ENCODE data around the gene PIK3R3.
A peak's percentile ranks its signal among the peaks of the same experiment; 100 is the strongest.

PIK3R3 gene

DNA sequence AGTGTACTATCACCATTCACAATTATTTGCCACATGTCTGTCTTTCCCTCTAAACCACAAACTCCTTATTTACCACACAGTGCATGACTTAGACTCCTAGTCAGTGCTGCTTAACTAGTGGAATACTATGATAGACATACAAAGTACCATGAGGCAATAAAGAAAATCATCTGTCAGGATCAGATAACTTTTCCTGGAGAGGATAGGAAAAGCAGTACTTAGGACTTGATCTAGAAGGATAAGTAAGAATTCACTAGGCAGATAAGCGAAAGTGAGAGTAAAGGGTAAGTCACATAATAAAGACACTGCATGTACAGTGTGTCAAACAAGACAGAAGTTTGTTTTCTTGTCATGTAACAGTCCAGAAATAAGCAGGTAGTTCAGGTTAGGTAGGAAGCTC, 21.3 kb upstream of the PIK3R3 start:
- DNase-seq = no peak

DNA sequence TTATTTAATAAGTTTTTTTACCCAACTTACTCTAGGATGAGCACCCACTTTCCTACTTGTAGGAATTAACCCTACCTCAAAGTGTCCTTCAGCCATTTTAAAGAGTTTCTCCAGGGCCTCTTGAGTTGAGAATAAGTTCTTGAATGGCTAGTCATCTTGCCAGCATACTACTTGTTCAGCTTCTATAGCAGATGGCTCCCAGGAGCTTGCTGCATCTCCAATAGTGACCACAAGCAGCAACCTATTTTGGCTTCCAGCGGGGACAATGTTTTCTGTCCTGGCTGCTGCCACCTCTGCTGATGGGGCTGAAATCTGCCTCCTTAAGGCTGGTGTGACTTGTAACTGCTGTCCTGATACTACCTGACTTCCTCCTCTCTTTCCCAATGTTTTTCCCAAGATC, 20.8 kb upstream of the PIK3R3 start:
- DNase-seq = no peak

DNA sequence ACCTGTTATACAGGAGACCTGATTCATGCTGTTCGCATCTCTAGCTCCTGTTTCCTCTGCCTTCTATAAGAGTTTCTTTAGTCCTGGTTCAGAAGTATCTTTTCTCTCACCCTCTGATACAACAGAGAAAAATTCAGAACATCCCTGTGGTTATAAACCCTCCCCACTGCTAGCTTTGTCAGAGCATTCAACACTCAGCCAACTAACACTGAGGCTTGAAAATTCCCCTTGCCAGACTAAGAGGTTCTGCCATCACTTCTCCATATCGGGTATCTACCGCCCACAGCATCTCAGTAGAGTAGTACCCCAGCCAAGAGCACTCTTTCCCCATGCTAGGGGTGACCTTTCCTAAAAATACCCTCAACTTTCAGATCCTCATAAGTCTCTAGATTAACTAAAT, 19.6 kb upstream of the PIK3R3 start:
- DNase-seq = no peak

DNA sequence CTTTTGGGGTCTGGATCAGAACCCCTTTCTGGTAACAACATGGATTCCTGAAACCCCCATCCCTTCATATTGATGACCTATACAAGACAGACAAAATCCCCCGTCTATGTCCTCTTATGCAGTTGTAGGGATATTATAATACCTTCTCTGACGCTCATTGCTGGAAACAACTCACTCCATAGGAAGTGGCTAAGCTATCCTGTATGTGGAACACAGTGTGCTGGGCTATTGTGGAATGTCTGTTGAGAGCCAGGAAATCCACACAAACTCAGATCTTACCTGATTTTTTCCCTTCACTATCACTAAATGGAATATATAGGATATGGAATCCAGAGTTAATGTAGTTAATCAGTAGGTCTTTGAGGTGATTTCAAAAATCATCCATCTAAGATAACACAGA, 17.7 kb upstream of the PIK3R3 start:
- no peak for DNase-seq

DNA sequence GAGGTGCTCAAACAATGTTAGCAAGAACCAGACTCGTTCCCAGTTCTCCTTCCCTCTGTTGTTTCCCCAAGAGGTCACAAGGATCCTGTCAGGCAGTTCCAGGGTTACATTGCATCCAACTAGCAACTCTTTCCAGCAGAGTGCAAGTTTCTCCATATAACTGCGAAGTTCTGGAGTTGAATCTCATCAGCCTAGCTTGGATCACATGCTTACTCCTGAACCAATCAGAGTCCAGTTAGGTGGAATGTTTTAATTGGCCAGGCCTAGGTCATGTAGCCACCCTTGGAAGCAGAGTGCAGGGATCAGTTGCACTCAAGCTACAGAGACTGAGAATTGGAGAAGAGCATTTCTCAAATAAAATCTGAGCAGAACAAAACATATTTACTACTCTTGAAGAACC, 15.9 kb upstream of the PIK3R3 start:
- DNase-seq = no peak

DNA sequence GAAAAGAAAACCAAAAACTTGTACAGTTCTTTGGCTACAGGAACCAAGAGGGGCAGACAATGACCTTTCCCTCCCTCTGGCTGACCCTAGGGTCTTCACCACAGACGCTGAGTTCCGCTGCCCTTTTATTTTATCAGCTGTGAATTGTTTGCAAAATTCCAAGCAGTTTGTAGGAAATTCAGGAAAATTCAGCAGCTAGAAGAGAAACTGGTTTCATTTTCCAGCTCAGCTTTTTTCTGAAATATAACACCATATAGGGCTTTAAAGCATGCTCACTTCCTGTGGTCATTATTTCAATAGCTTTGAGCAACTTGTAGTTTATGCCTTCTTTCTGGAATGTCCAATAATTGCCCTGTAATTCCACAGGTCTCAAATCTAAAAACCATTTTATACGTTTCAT, 5.5 kb upstream of the PIK3R3 start:
- DNase-seq = no peak

DNA sequence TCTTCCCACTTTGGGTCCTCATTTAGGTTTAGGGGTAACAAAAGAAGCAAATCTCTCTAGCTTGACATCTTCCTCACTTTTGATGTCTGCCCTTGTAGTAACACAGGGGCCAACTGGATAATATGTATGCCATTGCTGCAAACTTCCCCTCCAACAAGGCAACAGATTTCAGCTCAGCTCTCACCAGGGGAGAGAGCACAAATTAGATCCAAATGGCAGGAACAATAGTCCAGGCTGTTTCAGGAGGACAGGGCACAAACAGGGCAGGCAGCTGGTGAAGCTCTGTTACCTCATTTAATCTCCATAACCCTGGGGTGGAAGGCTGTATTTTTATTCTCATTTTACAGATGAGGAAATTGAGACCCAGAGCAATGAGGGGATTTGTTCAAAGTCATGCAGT, 4.3 kb upstream of the PIK3R3 start:
- no peak for DNase-seq

DNA sequence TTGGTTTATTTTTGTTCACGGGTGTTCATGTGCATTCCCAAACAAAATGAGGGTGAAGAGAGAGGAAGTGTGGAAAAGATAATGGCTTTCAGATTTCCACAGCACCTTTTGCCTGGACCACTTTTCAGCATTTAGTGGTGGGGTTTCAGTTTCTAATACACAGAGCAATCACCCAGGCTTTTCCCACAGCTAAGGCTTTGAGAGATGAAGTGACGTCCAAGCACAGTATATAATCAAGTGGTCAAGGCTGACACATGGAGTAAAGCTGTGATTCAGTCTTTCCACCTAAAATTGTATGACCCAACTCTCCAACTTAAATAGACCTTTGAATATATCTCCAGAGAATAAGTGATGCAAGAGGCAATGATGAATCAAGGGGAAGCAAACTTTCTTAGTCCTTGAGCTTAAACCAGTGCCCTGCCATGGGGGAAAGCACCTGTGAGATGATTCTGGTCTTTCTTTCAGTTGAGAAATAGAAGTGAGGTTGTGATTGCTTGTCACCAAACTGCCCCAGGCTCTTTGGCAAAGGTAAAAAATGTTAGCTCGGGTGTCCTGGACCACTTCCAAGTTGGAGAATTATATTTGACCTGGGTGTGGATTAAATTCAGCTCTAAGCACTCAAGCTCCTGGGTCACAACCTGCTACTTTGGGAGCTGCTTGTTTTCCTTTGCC, 2.4 kb upstream of the PIK3R3 start:
- DNase-seq = peak; percentile 26

DNA sequence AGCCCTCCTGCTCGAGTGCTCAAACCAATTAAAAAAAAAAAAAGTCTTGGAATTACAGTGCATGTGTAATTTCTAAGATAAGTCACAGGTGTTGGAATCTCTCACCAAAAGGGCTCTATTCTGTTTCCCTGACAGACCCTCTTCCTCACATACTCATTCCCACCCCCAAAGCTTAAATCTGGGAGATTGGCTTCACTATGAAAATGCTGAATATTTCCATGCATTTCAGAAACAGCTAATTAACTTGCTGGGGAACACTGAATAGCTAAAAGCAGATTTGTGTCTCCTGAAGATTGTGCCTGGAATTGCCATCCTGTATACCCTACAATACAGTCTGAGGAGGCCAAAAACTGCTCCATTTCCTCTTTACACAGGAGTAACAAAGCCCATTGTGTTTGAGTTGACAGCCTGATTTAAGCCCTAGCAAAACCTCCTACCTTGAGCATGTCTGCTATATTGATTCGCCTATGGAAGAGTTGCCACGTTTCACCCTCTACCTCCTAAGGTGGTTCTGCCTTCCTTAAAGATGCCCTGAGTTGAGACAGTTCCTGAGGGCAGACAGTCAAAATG, 1.4 kb upstream of the PIK3R3 start:
- no peak for DNase-seq

DNA sequence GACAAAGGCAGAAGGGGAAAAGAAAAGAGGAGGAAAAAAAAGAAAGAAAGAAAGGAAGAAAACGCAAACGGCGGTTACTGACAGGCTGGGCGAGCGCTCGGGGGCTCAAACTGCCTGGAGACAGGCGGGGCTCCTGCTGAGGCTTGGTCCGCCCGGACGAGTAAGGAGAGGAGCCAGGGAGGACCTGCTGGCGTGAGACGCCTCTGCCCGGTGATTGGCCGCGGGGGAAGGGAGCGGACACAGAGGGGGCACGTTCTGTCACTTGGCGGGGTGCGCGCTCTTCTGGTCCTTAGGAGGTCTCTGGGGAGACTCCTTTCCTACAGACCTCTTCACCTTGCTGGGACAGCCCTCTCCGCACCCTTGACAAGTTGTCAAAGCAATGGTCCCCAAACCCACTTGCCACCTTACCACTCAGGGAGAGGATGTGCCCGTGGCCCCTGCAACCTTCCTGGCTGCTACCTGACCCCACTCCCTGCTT, 791 bp upstream of the PIK3R3 start:
- peak; percentile 91 for DNase-seq

DNA sequence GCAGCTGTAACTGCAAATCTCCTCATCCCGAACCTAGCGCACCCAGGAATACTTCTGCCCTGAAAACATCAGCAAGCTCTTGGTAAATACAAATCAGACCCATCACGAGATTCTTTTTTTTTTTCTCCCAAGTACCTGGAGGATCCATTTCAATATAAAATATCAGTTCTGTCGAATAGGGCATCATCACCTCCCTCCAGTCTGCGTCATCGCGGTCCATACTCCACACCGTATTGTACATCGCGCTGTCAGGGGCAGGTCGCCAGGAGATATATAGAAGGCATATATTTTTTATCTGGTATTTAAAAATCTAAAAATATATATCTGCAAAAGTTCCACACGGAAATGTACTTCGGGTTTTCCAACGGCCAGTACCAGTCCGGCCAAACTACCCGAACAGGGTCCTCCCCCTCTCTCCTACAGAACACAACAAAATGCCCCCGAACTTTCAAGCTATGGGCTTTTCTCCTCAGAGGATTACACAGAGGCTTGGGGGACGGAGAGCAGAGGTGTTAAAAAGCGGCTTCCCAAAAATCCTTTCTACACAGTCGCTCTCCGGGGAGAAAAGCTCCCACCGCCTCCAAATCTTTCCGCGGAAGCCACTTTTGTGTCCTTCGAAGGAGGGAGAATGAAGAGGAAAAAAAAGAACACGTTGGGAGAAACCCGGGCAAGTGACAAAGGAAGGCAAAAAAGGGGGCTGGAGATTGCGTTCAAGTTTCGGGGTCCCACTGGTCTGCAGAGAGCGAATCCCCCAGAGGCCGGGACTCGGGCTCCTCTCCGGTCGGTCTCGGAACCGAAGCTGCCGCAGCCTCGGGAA, 509 bp downstream of the PIK3R3 start:
- peak; percentile 10 for DNase-seq

DNA sequence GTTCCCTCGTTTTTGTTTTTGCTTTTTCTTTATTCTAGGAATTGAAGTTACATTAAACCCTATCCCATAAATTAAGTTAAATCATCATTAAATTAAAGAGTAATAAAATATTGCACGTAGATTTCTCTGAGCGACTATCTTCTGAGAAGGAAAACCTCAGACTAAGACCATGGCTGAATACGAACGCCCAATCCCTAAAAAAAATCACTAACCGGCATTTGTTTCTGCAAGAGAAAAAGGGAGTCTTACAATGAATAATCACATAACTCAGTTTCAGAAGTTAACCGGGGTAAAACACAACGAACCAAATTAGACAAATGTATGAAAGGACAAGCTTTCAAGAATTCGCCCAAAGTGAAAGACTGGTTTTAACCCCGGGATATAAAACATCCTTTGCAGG, 1.3 kb downstream of the PIK3R3 start:
- DNase-seq = no peak

DNA sequence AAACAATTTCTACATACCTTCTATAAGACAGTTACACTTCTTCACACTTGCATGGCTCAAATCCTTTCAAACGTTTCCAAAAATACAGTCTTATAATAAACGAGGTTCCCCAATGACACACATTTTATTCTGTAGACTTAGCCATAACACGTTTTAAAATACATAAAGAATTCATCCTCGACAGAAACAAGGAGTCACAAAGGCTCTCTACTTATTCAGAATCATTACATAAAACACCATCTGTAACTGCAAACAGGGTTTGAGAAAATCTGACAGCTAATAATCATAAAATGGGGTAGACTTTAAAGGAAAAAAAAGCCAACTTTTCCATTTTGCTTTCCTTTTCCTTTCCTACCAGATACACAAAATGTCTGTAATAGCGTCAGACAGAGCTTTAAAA, 1.8 kb downstream of the PIK3R3 start:
- no peak for DNase-seq

DNA sequence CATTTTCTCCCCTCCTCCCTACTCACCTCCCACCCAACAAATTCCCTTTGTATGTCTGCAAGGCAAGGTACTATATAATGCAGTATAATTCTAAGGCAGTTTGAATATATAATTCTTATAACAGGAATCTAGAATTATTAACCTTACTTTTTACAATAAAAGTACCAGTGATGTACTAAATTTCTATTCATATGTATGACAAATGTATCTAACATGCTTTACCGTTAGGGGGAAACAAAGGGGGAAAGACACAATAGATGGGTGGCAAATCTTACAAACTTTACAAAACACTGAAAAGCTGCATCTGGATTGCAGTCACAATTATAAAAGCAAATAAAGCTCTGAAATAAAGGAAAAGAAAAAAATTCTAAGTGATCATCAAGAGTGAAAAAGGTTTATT, 2.3 kb downstream of the PIK3R3 start:
- DNase-seq = no peak

DNA sequence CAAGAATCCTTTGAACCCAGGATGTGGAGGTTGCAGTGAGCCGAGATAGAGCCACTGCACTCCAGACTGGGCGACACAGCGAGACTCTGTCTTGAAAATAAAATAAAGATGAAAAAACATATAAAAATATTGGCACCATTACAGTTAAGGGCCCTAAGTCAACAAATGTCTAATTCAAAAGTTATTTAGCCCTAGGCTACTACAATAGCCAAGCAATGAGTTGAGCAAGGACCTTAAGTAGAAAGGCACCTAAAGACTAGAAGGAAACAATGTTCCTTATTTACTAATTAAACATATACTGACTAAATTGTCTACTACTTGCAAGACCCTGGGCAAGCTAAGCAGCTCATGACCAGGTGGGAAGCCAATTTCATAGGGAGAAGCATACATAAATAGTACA, 4.1 kb downstream of the PIK3R3 start:
- no peak for DNase-seq

DNA sequence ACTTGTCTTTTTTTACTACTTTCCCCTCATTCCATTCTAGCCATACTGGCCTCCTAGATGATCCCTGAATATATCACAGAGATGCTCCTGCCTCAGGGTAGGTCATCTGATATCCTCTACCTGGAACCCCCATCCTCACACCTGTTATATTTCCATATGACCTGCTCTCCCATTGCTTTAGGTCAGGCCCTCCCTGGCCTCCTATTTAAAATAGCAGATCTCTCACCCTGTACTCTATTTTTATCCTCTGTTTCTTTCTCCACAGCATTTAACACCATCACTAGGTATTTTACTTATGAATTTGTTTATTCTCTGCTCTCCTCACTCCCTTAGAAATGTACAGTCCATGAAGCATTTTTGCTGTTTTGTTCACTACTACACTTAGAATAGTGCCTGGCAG, 13.6 kb downstream of the PIK3R3 start:
- DNase-seq = no peak

DNA sequence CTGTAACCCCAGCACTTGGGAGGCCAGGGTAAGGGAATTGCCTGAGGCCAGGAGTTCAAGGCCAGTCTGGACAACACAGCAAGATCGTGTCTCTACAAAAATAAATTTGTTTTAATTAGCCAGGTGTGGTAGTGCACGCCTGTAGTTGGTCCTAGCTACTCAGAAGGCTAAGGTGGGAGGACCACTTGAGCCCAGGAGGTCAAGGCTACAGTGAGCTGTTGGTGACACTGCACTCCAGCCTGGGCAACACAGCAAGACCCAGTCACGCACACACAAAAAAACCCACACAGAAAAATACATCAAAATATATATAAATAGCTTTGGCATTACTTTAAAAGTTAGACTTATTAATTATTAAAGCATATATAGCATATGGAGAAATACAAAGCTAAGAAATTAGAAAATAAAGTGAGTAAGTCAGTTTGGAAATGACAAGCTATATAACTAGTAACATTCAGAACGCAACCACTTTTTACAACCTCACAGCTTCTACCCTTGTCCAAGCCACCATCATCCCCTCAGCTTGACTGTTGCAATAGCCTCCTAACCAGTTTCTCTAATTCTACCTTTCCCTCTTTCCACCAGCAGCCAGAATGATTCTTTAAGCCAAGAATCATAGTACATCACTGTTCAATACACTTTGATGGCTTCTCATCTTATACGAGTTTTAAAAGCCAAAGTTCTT, 14.5 kb downstream of the PIK3R3 start:
- no peak for DNase-seq

DNA sequence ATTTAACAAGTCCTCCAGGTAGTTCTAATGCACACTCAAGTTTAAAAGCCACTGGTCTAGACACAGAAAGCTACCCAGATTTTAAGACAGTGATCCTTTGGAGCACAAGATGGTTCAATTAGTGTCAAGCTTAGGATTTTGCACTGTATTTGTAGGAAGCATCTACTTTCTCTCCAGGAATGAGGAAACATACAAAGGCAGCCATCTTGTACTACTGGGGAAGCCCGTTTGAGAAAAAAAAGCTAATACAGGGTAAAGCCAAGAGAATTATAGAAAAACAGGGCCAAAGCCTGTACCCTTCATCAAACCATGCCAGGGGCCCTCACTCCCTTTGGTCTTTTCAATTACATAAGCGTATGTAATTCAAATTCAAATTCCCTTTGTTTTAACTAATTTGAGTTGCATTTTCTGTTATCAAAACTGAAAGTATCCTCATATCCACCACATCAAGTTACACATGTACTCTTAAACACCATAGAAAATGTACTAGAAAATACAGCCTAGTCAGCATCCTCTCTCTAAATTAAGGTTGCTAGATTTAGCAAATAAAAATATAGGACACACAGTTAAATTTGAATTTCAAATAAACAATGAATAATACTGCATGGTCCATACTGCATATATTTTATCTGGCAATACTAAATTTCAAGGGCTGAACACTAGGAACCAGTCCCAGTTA, 17.4 kb downstream of the PIK3R3 start:
- DNase-seq = no peak

DNA sequence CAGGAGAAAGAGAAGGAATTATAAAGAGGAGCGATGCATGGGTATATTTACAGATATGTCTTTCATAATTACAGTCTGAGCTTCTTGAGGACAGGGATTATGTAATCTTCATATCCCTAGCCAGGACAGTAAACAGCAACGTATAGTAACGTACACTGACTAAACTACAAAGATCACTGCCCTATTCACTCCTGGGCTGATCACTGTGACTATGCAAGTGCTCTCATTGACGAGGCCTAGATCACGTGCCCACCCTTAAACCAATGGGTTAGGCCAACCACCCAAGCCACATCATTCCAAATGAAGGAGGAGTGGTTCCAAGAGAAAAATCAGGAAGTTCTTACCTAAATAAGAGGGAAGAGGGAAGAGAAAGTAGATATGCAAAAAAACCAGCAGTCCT, 18.5 kb downstream of the PIK3R3 start:
- no peak for DNase-seq

DNA sequence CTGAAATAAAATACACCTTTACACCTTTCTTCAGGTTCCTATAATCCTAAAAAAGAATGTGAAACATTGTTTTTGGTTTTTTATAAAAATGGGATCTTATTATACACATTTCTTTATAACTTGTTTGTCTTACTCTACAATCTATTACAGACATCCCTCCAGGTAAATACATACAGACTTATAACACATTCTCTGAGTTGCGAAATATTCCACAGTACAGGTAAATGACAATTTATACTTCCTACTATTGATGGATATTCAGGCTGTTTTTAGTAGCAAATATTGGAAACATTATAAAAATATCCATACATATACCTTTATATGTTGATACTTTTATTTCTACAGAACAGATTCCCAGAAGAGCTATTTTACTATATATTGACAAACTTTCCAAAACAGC, 20.3 kb downstream of the PIK3R3 start:
- DNase-seq = no peak

DNA sequence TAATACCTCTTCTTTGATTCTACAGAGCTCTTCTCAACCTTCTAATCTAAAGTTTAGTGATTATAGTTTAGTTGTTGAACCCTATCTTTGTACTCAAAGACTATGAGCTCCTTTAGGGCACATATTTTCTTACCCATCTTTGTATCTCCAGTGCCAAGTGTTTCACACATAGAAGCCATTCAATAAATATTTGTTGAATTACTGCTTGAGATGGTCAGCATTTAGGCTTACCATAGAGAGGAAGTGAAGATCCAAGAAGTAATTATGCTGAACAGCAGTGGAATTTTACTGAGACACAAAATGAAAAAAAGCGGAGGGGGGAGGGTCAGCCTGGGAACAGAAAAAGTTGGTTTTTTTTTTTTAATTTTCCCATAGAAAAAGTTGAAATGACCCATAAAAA, 21.9 kb downstream of the PIK3R3 start:
- DNase-seq = no peak

DNA sequence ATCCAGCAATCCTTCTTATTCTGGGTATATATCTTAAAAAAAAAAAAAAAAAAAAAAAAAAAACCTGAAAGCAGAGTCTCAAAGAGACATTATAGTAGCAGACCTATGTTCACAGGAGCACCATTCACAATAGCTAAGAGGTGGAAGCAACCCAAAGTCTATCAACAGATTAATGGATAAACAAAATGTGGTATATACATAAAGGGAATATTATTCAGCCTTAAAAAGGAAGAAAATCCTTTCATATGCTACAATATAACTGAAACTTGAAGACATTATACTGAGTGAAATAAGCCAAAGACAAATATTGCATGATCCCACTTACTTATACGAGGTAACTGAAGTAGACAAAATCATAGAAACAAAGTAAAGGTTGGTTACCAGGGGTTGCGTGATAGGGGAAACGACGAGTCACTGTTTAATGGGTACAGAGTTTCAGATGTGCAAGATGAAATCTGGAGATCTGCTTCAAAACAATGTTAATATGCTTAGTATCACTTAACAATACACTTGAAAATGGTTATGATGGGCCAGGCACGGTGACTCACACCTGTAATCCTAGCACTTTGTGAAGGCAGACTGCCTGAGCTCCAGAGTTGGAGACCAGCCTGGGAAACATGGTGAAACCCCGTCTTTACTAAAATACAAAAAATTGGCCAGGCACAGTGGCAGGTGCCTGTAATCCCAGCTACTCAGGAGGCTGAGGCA, 29.5 kb downstream of the PIK3R3 start:
- DNase-seq = no peak
